Esophagus muscularis mucosa (tissue), 4 donors: Measurements from ENCODE around the gene PHYHIPL. TPM values are rescaled to one million over a fixed set of nuclear protein-coding genes. Genes with fewer than 3 reads are reported as not detected.
A peak's percentile ranks its signal among the peaks of the same experiment; 100 is the strongest.

ENCODE experiments used
- DNase-seq: peaks from one replicate; pipeline ENCODE4 v3.0.0-alpha.2; 2017; ENCODE audit errors: extremely low spot score
- H3K27ac ChIP-seq, 4 donors: fragments of 200-600 bp; sonication (generic); replicated peaks in 1 of 4; 1 replicate in 3 of 4; 2 replicates in 1 of 4; pipeline ENCODE4 v1.5.1; 2016 to 2019; ENCODE audit warnings: mild to moderate bottlenecking in 1 of 4
- H3K27me3 ChIP-seq, 4 donors: fragments of 200-600 bp; sonication (generic); one replicate each; pipeline versions ENCODE4 v1.5.1 to v1.6.0; 2016 to 2019
- H3K36me3 ChIP-seq, 4 donors: fragments of 200-600 bp; sonication (generic); one replicate each; pipeline ENCODE4 v1.5.1; 2016 to 2019
- H3K4me1 ChIP-seq, 4 donors: fragments of 200-600 bp; sonication (generic); one replicate each; pipeline ENCODE4 v1.5.1; 2016 to 2019
- H3K4me3 ChIP-seq, 4 donors: fragments of 200-600 bp; sonication (generic); 1 replicate in 2 of 4; 2 replicates in 2 of 4; pipeline ENCODE4 v1.5.1; 2016 to 2019; ENCODE audit warnings: mild to moderate bottlenecking in 4 of 4, moderate library complexity in 1 of 4
- H3K9me3 ChIP-seq, 4 donors: fragments of 200-600 bp; sonication (generic); 1 replicate in 3 of 4; 2 replicates in 1 of 4; pipeline ENCODE4 v1.5.1; 2016 to 2019
- CTCF ChIP-seq, 3 experiments: fragments of 200-600 bp in 2 of 3; fragments of 450-650 bp in 1 of 3; sonication (generic) in 2 of 3; IDR thresholded peaks; one replicate each; pipeline ENCODE4 v1.5.1; 2017 to 2019; ENCODE audit warnings: antibody characterized with exemption in 3 of 3, mild to moderate bottlenecking in 2 of 3, moderate library complexity in 1 of 3
- EP300 ChIP-seq: sonication (generic); formaldehyde crosslinking; IDR thresholded peaks from one replicate; pipeline ENCODE4 v1.6.1; 2017; ENCODE audit warnings: antibody characterized with exemption
- POLR2A ChIP-seq: fragments of 450-650 bp; IDR thresholded peaks from one replicate; pipeline ENCODE4 v1.6.1; 2017; ENCODE audit warnings: antibody characterized with exemption, moderate library complexity, mild to moderate bottlenecking, low read depth
- POLR2AphosphoS5 ChIP-seq, 2 donors: sonication (generic); formaldehyde crosslinking; IDR thresholded peaks; one replicate each; pipeline ENCODE4 v1.6.1; 2017; ENCODE audit warnings: antibody characterized with exemption in 2 of 2
- WGBS: methylation state at CpG from one replicate; pipeline ENCODE4 v1.1.5; 2018; 5-methylcytosine and 5-hydroxymethylcytosine counted together
- intact Hi-C: fragments of 100-400 bp; cut with DNase I; formaldehyde crosslinking; loops from one replicate; pipeline ENCODE4 v1.15.1; 2023
- total RNA-seq, 4 donors: library from RNA; depleted of rRNA; stranded (reverse); fragments of >200 nt; gene quantifications; one replicate each; pipeline versions ENCODE4 v1.1.0 to v1.2.1, GENCODE V29; 2016

PHYHIPL gene
- total RNA-seq, 4 donors from 2014 or later, result 0.34 to 1.7 (median 0.76) TPM

- H3K36me3 ChIP-seq, result peaks cover 0 to 9% (median 0%) of the 10 kb centered on the region in 4 donors
- peak overlapping the region in 1 of 4 donors; percentile 20 for H3K27ac ChIP-seq
- H3K4me3 ChIP-seq, result no peak overlapping the region
- WGBS, result 41% methylated on average over 2 of the region's 2 CpGs
- no peak for TF ChIP-seq POLR2A
- no peak for TF ChIP-seq EP300
- peak; percentile 66 to 67 (median 66) for TF ChIP-seq CTCF (IDR thresholded peaks at IDR 0.05)
- peak in 1 of 2 donors; percentile 69 for TF ChIP-seq POLR2AphosphoS5 (IDR thresholded peaks at IDR 0.05)
- no peaks in the 10 kb centered on the region for H3K27me3 ChIP-seq
- H3K9me3 ChIP-seq, result no peaks in the 10 kb centered on the region
- DNase-seq, result no peak
- H3K4me1 ChIP-seq, result peaks cover 5 to 29% (median 18%) of the 10 kb centered on the region in 4 donors
- intact Hi-C loops, result loop anchor here (2.0 kb wide), 2 partner anchors 342 to 380 kb away; no protein-coding TSS in a partner anchor
Measured at GRCh38 chr10:59240582-59241183, 64.2 kb downstream of the PHYHIPL start.

- H3K4me3 ChIP-seq, result no peak overlapping the region
- TF ChIP-seq POLR2A, result no peak
- no peak for TF ChIP-seq POLR2AphosphoS5 (IDR thresholded peaks at IDR 0.05)
- no peak for TF ChIP-seq CTCF (IDR thresholded peaks at IDR 0.05)
- TF ChIP-seq EP300, result no peak
Measured at GRCh38 chr10:59242057-59242456, 65.6 kb downstream of the PHYHIPL start.

GRCh38 chr10:59242991-59243390, 66.5 kb downstream of the PHYHIPL start:
- intact Hi-C loops, result no loop called here
- Histone ChIP-seq H3K36me3 (peaks cover 0 to 24% (median 5%) of the 10 kb centered on the region in 4 donors), H3K9me3 (no peaks in the 10 kb centered on the region), H3K27ac (no peak overlapping the region), H3K4me3 (no peak overlapping the region), H3K27me3 (no peaks in the 10 kb centered on the region), H3K4me1 (peaks cover 5 to 24% (median 17%) of the 10 kb centered on the region in 4 donors)
- 90% methylated on average over 3 of the region's 3 CpGs for WGBS
- no peak for DNase-seq
- TF ChIP-seq POLR2A (no peak), EP300 (no peak)

More at GRCh38 chr10:59242057-59242456, 65.6 kb downstream of the PHYHIPL start:
- WGBS, result 92% methylated on average over 1 of the region's 1 CpG
- Histone ChIP-seq H3K36me3 (peaks cover 0 to 16% (median under 1%) of the 10 kb centered on the region in 4 donors), H3K9me3 (no peaks in the 10 kb centered on the region), H3K27me3 (no peaks in the 10 kb centered on the region), H3K27ac (peak overlapping the region in 1 of 4 donors; percentile 20), H3K4me1 (peaks cover 5 to 24% (median 17%) of the 10 kb centered on the region in 4 donors)
- no peak for DNase-seq
- intact Hi-C loops, result no loop called here

GRCh38 chr10:59243611-59244195, 67.3 kb downstream of the PHYHIPL start:
- Histone ChIP-seq H3K27me3 (no peaks in the 10 kb centered on the region), H3K9me3 (no peaks in the 10 kb centered on the region), H3K27ac (no peak overlapping the region), H3K4me1 (peaks cover 5 to 24% (median 17%) of the 10 kb centered on the region in 4 donors), H3K4me3 (no peak overlapping the region), H3K36me3 (peaks cover 0 to 30% (median 5%) of the 10 kb centered on the region in 4 donors)
- no peak for DNase-seq
- WGBS, result 97% methylated on average over 2 of the region's 2 CpGs
- TF ChIP-seq POLR2A, result no peak
- TF ChIP-seq POLR2AphosphoS5 (IDR thresholded peaks at IDR 0.05), result no peak
- TF ChIP-seq EP300, result no peak
- no peak for TF ChIP-seq CTCF (IDR thresholded peaks at IDR 0.05)
- intact Hi-C loops, result no loop called here

- TF ChIP-seq EP300, result no peak
- WGBS, result 100% methylated on average over 1 of the region's 1 CpG
- intact Hi-C loops, result no loop called here
- Histone ChIP-seq H3K4me1 (peaks cover 5 to 24% (median 17%) of the 10 kb centered on the region in 4 donors), H3K4me3 (no peak overlapping the region), H3K9me3 (no peaks in the 10 kb centered on the region), H3K27ac (no peak overlapping the region), H3K27me3 (no peaks in the 10 kb centered on the region), H3K36me3 (peaks cover 0 to 41% (median 5%) of the 10 kb centered on the region in 4 donors)
- no peak for DNase-seq
Measured at GRCh38 chr10:59244871-59245270, 68.4 kb downstream of the PHYHIPL start.
